Diencephalon (tissue), 1 donor: ENCODE measurements around the gene WASHC3. TPM values are rescaled to one million over a fixed set of nuclear protein-coding genes. Genes with fewer than 3 reads are reported as not detected.

Source experiments
- total RNA-seq: library from RNA; depleted of rRNA; stranded (reverse); fragments of >200 nt; gene quantifications from one replicate; pipeline ENCODE4 v1.2.3, GENCODE V29; 2014

Gene WASHC3, protein sequence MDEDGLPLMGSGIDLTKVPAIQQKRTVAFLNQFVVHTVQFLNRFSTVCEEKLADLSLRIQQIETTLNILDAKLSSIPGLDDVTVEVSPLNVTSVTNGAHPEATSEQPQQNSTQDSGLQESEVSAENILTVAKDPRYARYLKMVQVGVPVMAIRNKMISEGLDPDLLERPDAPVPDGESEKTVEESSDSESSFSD
- total RNA-seq, result 51.2 TPM

DNA sequence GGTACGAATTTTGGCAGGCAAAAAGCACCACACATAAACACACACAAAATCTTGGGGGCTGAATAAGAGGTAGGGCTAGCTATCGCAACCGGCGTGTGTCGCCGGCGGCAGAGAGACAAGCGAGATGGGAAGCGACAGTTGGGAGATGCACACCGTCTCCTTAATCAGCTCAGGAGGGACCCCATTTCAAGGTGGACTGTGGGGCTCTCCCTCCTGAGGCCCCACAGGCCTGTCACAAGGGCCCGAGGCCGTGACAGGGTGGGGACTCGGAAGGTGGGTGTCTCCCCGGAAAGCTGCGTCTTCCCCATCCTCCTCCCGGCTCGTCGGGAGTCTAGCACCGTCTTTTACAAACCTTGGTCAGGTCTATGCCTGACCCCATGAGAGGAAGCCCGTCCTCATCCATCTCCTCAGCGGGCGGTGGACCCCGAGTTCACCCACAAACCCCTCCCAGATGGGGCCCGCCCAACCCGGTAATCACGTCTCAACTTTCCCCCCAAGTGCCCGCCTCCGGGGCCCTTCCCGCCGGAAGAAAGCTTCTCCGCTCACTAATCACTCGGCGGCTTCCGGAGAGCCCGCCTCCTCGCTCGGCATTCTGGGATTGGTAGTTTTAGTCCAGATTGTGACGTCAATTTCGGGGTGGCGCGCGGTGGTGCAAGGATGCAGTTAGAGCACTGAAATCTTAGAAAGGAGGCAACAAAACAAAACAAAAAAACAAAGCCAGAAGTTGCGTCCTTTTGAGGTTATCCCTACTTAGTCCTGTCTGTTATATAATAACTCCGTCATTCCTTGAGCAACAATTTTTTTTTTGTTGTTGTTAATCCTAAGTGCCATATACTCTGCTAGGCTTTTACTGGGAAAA lies at the start of gene WASHC3:
Gene WASHC3 (minus strand): TSS at position 432 of the 859 bp plus-strand sequence. CDS start 29 bp downstream, at position 403.

Other genes starting within 250 kb of the WASHC3 start
- 125 TPM for gene GNPTAB, start 231.0 kb downstream of the WASHC3 start, total RNA-seq
- gene DRAM1, start 184.4 kb downstream of the WASHC3 start, total RNA-seq, result 1.2 TPM
- 9.2 TPM for gene NUP37, start 58.1 kb upstream of the WASHC3 start, total RNA-seq
- gene PARPBP, start 58.2 kb upstream of the WASHC3 start, total RNA-seq, result 9.0 TPM
- 109 TPM for gene PMCH, start 135.8 kb upstream of the WASHC3 start, total RNA-seq